Stomach (tissue), 9 donors: Measurements from ENCODE around the gene MMP14. TPM values are rescaled to one million over a fixed set of nuclear protein-coding genes. Genes with fewer than 3 reads are reported as not detected.
"Not testable (repeated sequence)": the region's sequence is repeated elsewhere in the genome, so short reads cannot be mapped to it uniquely, and the experiment has no call there.

ENCODE experiments used
- DNase-seq, 2 donors: peaks; one replicate each; pipeline versions ENCODE4 v3.0.0 to v3.0.0-alpha.2; 2013 to 2019
- H3K27ac ChIP-seq, 5 donors: fragments of 200-600 bp in 4 of 5; sonication (generic) in 4 of 5; one replicate each; pipeline ENCODE4 v1.5.1; 2013 to 2019; ENCODE audit warnings: mild to moderate bottlenecking in 1 of 5, moderate library complexity in 1 of 5
- H3K27me3 ChIP-seq, 3 donors: fragments of 200-600 bp; sonication (generic); one replicate each; pipeline ENCODE4 v1.5.1; 2017 to 2019; ENCODE audit warnings: mixed run types in 1 of 3
- H3K36me3 ChIP-seq, 4 donors: fragments of 200-600 bp; sonication (generic); 1 replicate in 3 of 4; 2 replicates in 1 of 4; pipeline ENCODE4 v1.5.1; 2016 to 2019
- H3K4me1 ChIP-seq, 4 donors: fragments of 200-600 bp; sonication (generic); one replicate each; pipeline ENCODE4 v1.5.1; 2016 to 2019
- H3K4me3 ChIP-seq, 4 donors: fragments of 200-600 bp; sonication (generic) in 3 of 4; one replicate each; pipeline ENCODE4 v1.5.1; 2016 to 2019; ENCODE audit warnings: mild to moderate bottlenecking in 1 of 4
- H3K9me3 ChIP-seq, 4 donors: fragments of 200-600 bp; sonication (generic); one replicate each; pipeline ENCODE4 v1.5.1; 2016 to 2019
- CTCF ChIP-seq, 7 experiments: fragments of 450-650 bp in 4 of 7; fragments of 200-600 bp in 3 of 7; sonication (generic) in 3 of 7; IDR thresholded peaks; one replicate each; pipeline ENCODE4 v1.5.1; 2016 to 2019; ENCODE audit warnings: antibody characterized with exemption in 7 of 7, control low read depth in 2 of 7, mild to moderate bottlenecking in 1 of 7
- EP300 ChIP-seq: sonication (generic); formaldehyde crosslinking; IDR thresholded peaks from one replicate; pipeline ENCODE4 v1.6.1; 2017; ENCODE audit warnings: antibody characterized with exemption
- POLR2A ChIP-seq, 4 donors: fragments of 450-650 bp; IDR thresholded peaks; one replicate each; pipeline ENCODE4 v1.6.1; 2016; ENCODE audit warnings: antibody characterized with exemption in 4 of 4, control low read depth in 2 of 4, mild to moderate bottlenecking in 1 of 4, moderate library complexity in 1 of 4
- POLR2AphosphoS5 ChIP-seq, 3 donors: sonication (generic); formaldehyde crosslinking; IDR thresholded peaks; one replicate each; pipeline ENCODE4 v1.6.1; 2016; ENCODE audit warnings: antibody characterized with exemption in 3 of 3
- WGBS, 5 donors: extraction: QIAGEN DNeasy Blood & Tissue Kit in 3 of 5; methylation state at CpG; one replicate each; pipeline versions ENCODE4 v1.1.5 to v1.1.7; 2013 to 2018; 5-methylcytosine and 5-hydroxymethylcytosine counted together
- intact Hi-C: fragments of 100-400 bp; cut with DNase I; formaldehyde crosslinking; loops from one replicate; pipeline ENCODE4 v1.15.1; 2023; ENCODE audit warnings: low total_unique reads
- polyA plus RNA-seq, 3 donors: library from polyadenylated mRNA; stranded (reverse); fragments of 200-250 nt; gene quantifications; one replicate each; pipeline ENCODE4 v1.2.3, GENCODE V29; 2013
- total RNA-seq, 5 donors: library from RNA; depleted of rRNA; stranded (reverse); fragments of >200 nt; gene quantifications; one replicate each; pipeline versions ENCODE4 v1.1.0 to v1.2.3, GENCODE V29; 2014 to 2016
- donor health status: healthy with polysubstance abuse.
- donor health status: Bipolar disorder and iron deficiency.
- donor health status: healthy.

MMP14 gene
- total and polyA plus RNA-seq, 8 donors, result 14.7 to 104 (median 38.1) TPM

GRCh38 chr14:22854963-22855724 lies 18.8 kb downstream of the MMP14 start:
- Histone ChIP-seq H3K27me3 (no peaks in the 10 kb centered on the region), H3K9me3 (no peaks in the 10 kb centered on the region), H3K36me3 (no peaks in the 10 kb centered on the region), H3K4me3 (no peak overlapping the region), H3K4me1 (peaks cover 22 to 35% (median 29%) of the 10 kb centered on the region in 4 donors), H3K27ac (peak overlapping the region in 1 of 5 donors; percentile 10)
- intact Hi-C loops, result no loop called here
- no peak for DNase-seq
- TF ChIP-seq POLR2A (IDR thresholded peaks at IDR 0.05), result no peak
- TF ChIP-seq CTCF (IDR thresholded peaks at IDR 0.05), result no peak
- no peak for TF ChIP-seq EP300
- TF ChIP-seq POLR2AphosphoS5 (IDR thresholded peaks at IDR 0.05), result no peak
- 73 to 82% (median 75%) methylated on average over 8 of the region's 8 CpGs for WGBS, 5 donors

GRCh38 chr14:22856428-22856827 lies 20.0 kb downstream of the MMP14 start:
- H3K4me3 ChIP-seq, result no peak overlapping the region
- peaks cover 10 to 23% (median 17%) of the 10 kb centered on the region in 4 donors for H3K4me1 ChIP-seq
- intact Hi-C loops, result no loop called here
- no peaks in the 10 kb centered on the region for H3K9me3 ChIP-seq
- WGBS, 5 donors, result 94 to 98% (median 96%) methylated on average over 5 of the region's 5 CpGs
- TF ChIP-seq CTCF (IDR thresholded peaks at IDR 0.05), result no peak
- DNase-seq, result no peak
- no peaks in the 10 kb centered on the region for H3K27me3 ChIP-seq
- H3K27ac ChIP-seq, result no peak overlapping the region
- no peaks in the 10 kb centered on the region for H3K36me3 ChIP-seq

GRCh38 chr14:22860377-22860776 lies 24.0 kb downstream of the MMP14 start:
- H3K36me3 ChIP-seq, H3K27me3 ChIP-seq, H3K27ac ChIP-seq, H3K9me3 ChIP-seq, H3K4me1 ChIP-seq, H3K4me3 ChIP-seq, DNase-seq, intact Hi-C loops: not testable (repeated sequence)
- 57 to 92% (median 85%) methylated on average over 3 of the region's 3 CpGs for WGBS, 5 donors

- no peak for TF ChIP-seq EP300
- no peak for TF ChIP-seq POLR2AphosphoS5 (IDR thresholded peaks at IDR 0.05)
- no peak for TF ChIP-seq CTCF (IDR thresholded peaks at IDR 0.05)
- no peak for TF ChIP-seq POLR2A (IDR thresholded peaks at IDR 0.05)
- no peak overlapping the region for H3K27ac ChIP-seq
- H3K4me1 ChIP-seq, result no peaks in the 10 kb centered on the region
- no peak for DNase-seq
- no peak overlapping the region for H3K4me3 ChIP-seq
- no peaks in the 10 kb centered on the region for H3K27me3 ChIP-seq
- no peaks in the 10 kb centered on the region for H3K36me3 ChIP-seq
- no peaks in the 10 kb centered on the region for H3K9me3 ChIP-seq
- intact Hi-C loops, result no loop called here
These were observed 25.3 kb downstream of the MMP14 start for GRCh38 chr14:22861651-22862050.

GRCh38 chr14:22864979-22865378 lies 28.6 kb downstream of the MMP14 start:
- no peak overlapping the region for H3K4me3 ChIP-seq
- H3K36me3 ChIP-seq, result no peaks in the 10 kb centered on the region
- 76 to 88% (median 87%) methylated on average over 4 of the region's 4 CpGs for WGBS, 5 donors
- H3K9me3 ChIP-seq, result no peaks in the 10 kb centered on the region
- no peak overlapping the region for H3K27ac ChIP-seq
- DNase-seq, result no peak
- intact Hi-C loops, result no loop called here
- H3K4me1 ChIP-seq, result peaks cover 2 to 9% (median 5%) of the 10 kb centered on the region in 4 donors
- TF ChIP-seq CTCF (IDR thresholded peaks at IDR 0.05) (no peak), POLR2AphosphoS5 (IDR thresholded peaks at IDR 0.05) (no peak), POLR2A (IDR thresholded peaks at IDR 0.05) (no peak), EP300 (no peak)
- H3K27me3 ChIP-seq, result no peaks in the 10 kb centered on the region
